HUES6 (cell line): ENCODE measurements around the gene GRID2IP.
A peak's percentile ranks its signal among the peaks of the same experiment; 100 is the strongest.

Experiments
- H3K27ac ChIP-seq: 2 replicates; pipeline ENCODE4 v1.7.0; 2013; ENCODE audit warnings: low read depth, mild to moderate bottlenecking, low read length, inconsistent platforms
- H3K27me3 ChIP-seq: 2 replicates; pipeline ENCODE4 v1.6.1; 2013; ENCODE audit warnings: low read length; ENCODE audit not compliant: control insufficient read depth, insufficient read depth
- H3K36me3 ChIP-seq: 2 replicates; pipeline ENCODE4 v1.6.1; 2013; ENCODE audit warnings: low read length; ENCODE audit not compliant: control insufficient read depth, insufficient read depth
- H3K4me1 ChIP-seq: 2 replicates; pipeline ENCODE4 v1.6.1; 2013; ENCODE audit warnings: low read length; ENCODE audit not compliant: control insufficient read depth, insufficient read depth
- H3K4me3 ChIP-seq: 2 replicates; pipeline ENCODE4 v1.5.1; 2013; ENCODE audit warnings: low read depth, low read length
- H3K9ac ChIP-seq: one replicate; pipeline ENCODE4 v1.6.1; 2013; ENCODE audit warnings: mild to moderate bottlenecking, low read length
- H3K9me3 ChIP-seq: 2 replicates; pipeline ENCODE4 v1.6.1; 2013; ENCODE audit warnings: low read depth, low read length; ENCODE audit not compliant: control insufficient read depth, insufficient read depth

Gene GRID2IP

GRCh38 chr7:6513541-6513940, 37.7 kb downstream of the GRID2IP start:
- no peaks in the 10 kb centered on the region for H3K36me3 ChIP-seq
- no peak overlapping the region for H3K4me3 ChIP-seq
- H3K27me3 ChIP-seq = no peaks in the 10 kb centered on the region
- H3K9ac ChIP-seq = no peak overlapping the region
- H3K27ac ChIP-seq = no peak overlapping the region
- no peaks in the 10 kb centered on the region for H3K9me3 ChIP-seq
- 0 out of 2 replicates have a peak, but pooled peaks cover 2% of the 10 kb centered on the region for H3K4me1 ChIP-seq

- no peaks in the 10 kb centered on the region for H3K27me3 ChIP-seq
- no peaks in the 10 kb centered on the region for H3K9me3 ChIP-seq
- H3K9ac ChIP-seq = no peak overlapping the region
- no peaks in the 10 kb centered on the region for H3K36me3 ChIP-seq
- no peak overlapping the region for H3K4me3 ChIP-seq
- H3K4me1 ChIP-seq = 0 out of 2 replicates have a peak, but pooled peaks cover 2% of the 10 kb centered on the region
- no peak overlapping the region for H3K27ac ChIP-seq
These were observed 38.4 kb downstream of the GRID2IP start for GRCh38 chr7:6512892-6513291.

- Histone ChIP-seq H3K9ac (no peak overlapping the region), H3K27me3 (peaks cover 5% of the 10 kb centered on the region; the same call in 1 of the 2 replicates), H3K4me1 (no peaks in the 10 kb centered on the region), H3K9me3 (no peaks in the 10 kb centered on the region), H3K27ac (no peak overlapping the region), H3K4me3 (no peak overlapping the region), H3K36me3 (no peaks in the 10 kb centered on the region)
These were observed 40.7 kb downstream of the GRID2IP start for GRCh38 chr7:6510476-6511133.

GRCh38 chr7:6508950-6509349, 42.3 kb downstream of the GRID2IP start:
- no peaks in the 10 kb centered on the region for H3K36me3 ChIP-seq
- H3K9ac ChIP-seq = no peak overlapping the region
- H3K9me3 ChIP-seq = no peaks in the 10 kb centered on the region
- peaks cover 4% of the 10 kb centered on the region for H3K4me1 ChIP-seq
- no peak overlapping the region for H3K4me3 ChIP-seq
- peaks cover 10% of the 10 kb centered on the region; the same call in 1 of the 2 replicates for H3K27me3 ChIP-seq
- no peak overlapping the region for H3K27ac ChIP-seq

DNA sequence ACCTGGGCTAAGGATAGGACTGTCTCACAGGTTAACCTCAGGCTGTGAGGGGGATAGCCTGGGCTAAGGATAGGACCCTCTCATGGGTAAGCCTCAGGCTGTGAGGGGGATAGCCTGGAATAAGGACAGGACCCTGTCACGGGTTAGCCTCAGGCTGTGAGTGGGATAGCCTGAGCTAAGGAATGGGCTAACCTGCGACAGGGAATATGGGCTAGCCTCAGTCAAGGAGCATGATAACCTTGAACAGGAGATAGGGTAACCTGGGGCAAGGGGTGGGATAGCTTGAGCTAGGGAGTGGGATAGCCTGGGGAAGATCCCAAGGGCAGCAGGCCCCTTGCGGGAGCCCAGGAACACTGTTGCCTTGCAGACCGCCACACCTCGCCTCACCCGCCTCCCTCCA, 42.7 kb downstream of the GRID2IP start:
- Histone ChIP-seq H3K9me3 (no peaks in the 10 kb centered on the region), H3K27ac (no peak overlapping the region), H3K4me3 (no peak overlapping the region), H3K9ac (no peak overlapping the region), H3K4me1 (peaks cover 4% of the 10 kb centered on the region), H3K36me3 (no peaks in the 10 kb centered on the region), H3K27me3 (peaks cover 10% of the 10 kb centered on the region; the same call in 1 of the 2 replicates)

GRCh38 chr7:6507906-6508305, 43.4 kb downstream of the GRID2IP start:
- no peak overlapping the region for H3K27ac ChIP-seq
- H3K4me1 ChIP-seq = peaks cover 4% of the 10 kb centered on the region
- no peak overlapping the region for H3K4me3 ChIP-seq
- peaks cover 11% of the 10 kb centered on the region; the same call in 1 of the 2 replicates for H3K27me3 ChIP-seq
- H3K9me3 ChIP-seq = no peaks in the 10 kb centered on the region
- no peaks in the 10 kb centered on the region for H3K36me3 ChIP-seq
- H3K9ac ChIP-seq = no peak overlapping the region

DNA sequence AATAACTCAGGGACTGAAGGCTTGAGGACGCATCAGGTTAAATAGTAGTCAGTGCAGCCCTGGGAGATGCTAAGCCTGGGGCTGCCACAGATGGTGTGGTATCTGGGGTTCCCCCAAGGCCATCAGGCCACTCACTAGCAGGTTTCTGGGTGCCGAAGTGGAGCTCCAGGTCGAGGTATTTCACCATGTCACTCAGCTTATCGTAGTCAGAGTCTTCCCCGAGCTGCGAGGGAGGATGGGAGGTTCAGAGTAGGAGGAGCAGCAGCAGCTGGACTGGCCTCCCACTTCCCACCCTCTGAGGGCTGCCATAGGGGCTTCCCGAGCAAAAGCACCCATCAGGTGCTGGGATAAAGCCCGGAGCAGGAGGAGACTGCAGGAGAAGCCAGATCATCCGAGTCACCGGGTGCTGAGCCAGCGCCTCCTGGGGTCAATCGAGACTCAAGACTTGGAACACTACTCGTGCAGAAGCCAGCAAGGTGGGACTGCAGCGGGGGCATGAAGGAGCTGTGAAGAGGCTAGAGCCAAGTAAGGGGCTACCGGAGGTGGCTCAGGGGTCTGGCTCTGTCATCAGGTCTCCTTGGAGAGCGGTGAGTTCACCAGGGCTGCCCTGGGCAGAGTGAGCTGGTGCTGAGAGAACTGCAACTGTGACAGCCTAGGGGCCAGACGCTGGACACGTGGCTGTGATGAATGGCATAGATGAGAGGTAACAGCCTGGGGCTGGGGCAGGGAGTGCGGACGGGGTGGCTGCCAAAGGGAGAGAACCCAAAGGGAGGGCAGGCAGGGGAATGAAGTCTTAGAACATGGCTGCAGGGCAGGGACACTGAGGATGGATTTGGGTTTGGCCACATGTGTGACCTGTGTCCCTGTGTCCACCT, 45.3 kb downstream of the GRID2IP start:
- no peaks in the 10 kb centered on the region; the same call in 1 of the 2 replicates for H3K36me3 ChIP-seq
- H3K27ac ChIP-seq = no peak overlapping the region
- no peak overlapping the region for H3K9ac ChIP-seq
- H3K4me3 ChIP-seq = no peak overlapping the region
- no peaks in the 10 kb centered on the region for H3K9me3 ChIP-seq
- peaks cover 18% of the 10 kb centered on the region for H3K27me3 ChIP-seq
- peaks cover 4% of the 10 kb centered on the region for H3K4me1 ChIP-seq

GRCh38 chr7:6504996-6505395, 46.3 kb downstream of the GRID2IP start:
- Histone ChIP-seq H3K4me3 (peak overlapping the region; percentile 66), H3K27me3 (peaks cover 18% of the 10 kb centered on the region), H3K36me3 (no peaks in the 10 kb centered on the region; the same call in 1 of the 2 replicates), H3K9me3 (no peaks in the 10 kb centered on the region), H3K9ac (peak overlapping the region; percentile 22), H3K27ac (no peak overlapping the region), H3K4me1 (peaks cover 4% of the 10 kb centered on the region)

DNA sequence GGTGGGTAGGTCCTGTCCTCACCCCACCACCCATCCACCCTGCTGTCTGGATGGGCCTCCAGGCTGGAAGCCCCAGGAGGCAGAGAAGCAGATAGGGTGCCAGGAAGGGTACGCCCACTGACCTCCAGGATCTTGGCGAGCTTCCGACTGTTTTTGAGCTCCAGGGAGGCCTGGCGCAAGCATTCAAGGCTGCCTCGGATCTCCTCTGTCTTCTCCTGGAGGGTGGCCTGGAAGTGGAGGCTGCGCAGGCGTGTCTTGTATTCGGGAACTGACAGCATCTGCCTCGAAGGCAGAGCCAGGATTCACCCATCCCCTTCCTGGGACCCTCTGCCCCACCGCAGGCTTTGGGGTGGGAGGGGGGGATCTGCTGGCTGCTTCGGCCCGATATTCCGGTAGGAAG, 48.4 kb downstream of the GRID2IP start:
- Histone ChIP-seq H3K36me3 (no peaks in the 10 kb centered on the region; the same call in 1 of the 2 replicates), H3K27me3 (peaks cover 18% of the 10 kb centered on the region), H3K9me3 (no peaks in the 10 kb centered on the region), H3K4me1 (peaks cover 4% of the 10 kb centered on the region), H3K27ac (no peak overlapping the region), H3K4me3 (peak overlapping the region; percentile 66), H3K9ac (no peak overlapping the region)

GRCh38 chr7:6501586-6502564, 49.4 kb downstream of the GRID2IP start:
- Histone ChIP-seq H3K4me3 (no peak overlapping the region), H3K27ac (no peak overlapping the region), H3K4me1 (peaks cover 4% of the 10 kb centered on the region), H3K27me3 (peaks cover 16% of the 10 kb centered on the region), H3K36me3 (no peaks in the 10 kb centered on the region; the same call in 1 of the 2 replicates), H3K9ac (no peak overlapping the region), H3K9me3 (no peaks in the 10 kb centered on the region)
